IMR-90 (cell line): ENCODE measurements around the gene NIBAN1. TPM values are rescaled to one million over a fixed set of nuclear protein-coding genes. Genes with fewer than 3 reads are reported as not detected.
"Not testable (repeated sequence)": the region's sequence is repeated elsewhere in the genome, so short reads cannot be mapped to it uniquely, and the experiment has no call there.

ENCODE experiments used
- ATAC-seq: fragments of 200-7000 bp; cut with Tn5 transposase; 2 replicates; pipeline ENCODE4 v1.9.1; 2020; ENCODE audit warnings: low read depth, mild to moderate bottlenecking, moderate library complexity
- BruUV-seq: library from RNA; stranded (reverse); fragments of 400-500 nt; replicated peaks from 2 replicates; lab custom pipeline; 2021; lab: Mats Ljungman, UMichigan
- CTCF ChIA-PET: fragments of 300-600 bp; formaldehyde crosslinking; extraction: SDS; loops from one replicate; lab custom pipeline; 2021; ENCODE audit warnings: antibody characterized with exemption; lab: Yijun Ruan, JAX
- POLR2A ChIA-PET: fragments of 300-600 bp; sonication (Branson Sonifier 250); formaldehyde crosslinking; loops from one replicate; lab custom pipeline; 2022; ENCODE audit warnings: antibody characterized with exemption; ENCODE audit not compliant: unreplicated experiment; lab: Charles Lee
- DNase-seq: peaks from one replicate; pipeline ENCODE4 v3.0.0; 2013
- H2AFZ ChIP-seq: replicated peaks from 2 replicates; pipeline ENCODE3; 2013; ENCODE audit warnings: low read length, mild to moderate bottlenecking; ENCODE audit not compliant: poor library complexity
- H2AK5ac ChIP-seq: 2 replicates; pipeline ENCODE4 v1.6.1; 2013; ENCODE audit warnings: low read depth, low read length, inconsistent platforms
- H2AK9ac ChIP-seq: replicated peaks from 2 replicates; pipeline ENCODE3; 2013; ENCODE audit warnings: mild to moderate bottlenecking, low read depth, low read length, moderate library complexity; ENCODE audit not compliant: poor library complexity
- H2BK120ac ChIP-seq: 2 replicates; pipeline ENCODE4 v1.6.1; 2013; ENCODE audit warnings: low read depth, low read length, inconsistent platforms
- H2BK15ac ChIP-seq: 3 replicates; pipeline ENCODE4 v1.6.1; 2013; ENCODE audit warnings: low read depth, low read length, inconsistent platforms
- H2BK20ac ChIP-seq: 2 replicates; pipeline ENCODE4 v1.6.1; 2013; ENCODE audit warnings: low read depth, mild to moderate bottlenecking, inconsistent platforms, low read length, moderate library complexity
- H2BK5ac ChIP-seq: 2 replicates; pipeline ENCODE4 v1.6.1; 2013; ENCODE audit warnings: mild to moderate bottlenecking, low read depth, low read length, inconsistent platforms; ENCODE audit not compliant: poor library complexity, severe bottlenecking
- H3K14ac ChIP-seq: replicated peaks from 2 replicates; pipeline ENCODE4 v1.6.1; 2013; ENCODE audit warnings: low read depth, low read length, inconsistent platforms
- H3K18ac ChIP-seq: 2 replicates; pipeline ENCODE4 v1.6.1; 2013; ENCODE audit warnings: low read depth, low read length, control low read depth
- H3K23ac ChIP-seq: 2 replicates; pipeline ENCODE4 v1.6.1; 2013; ENCODE audit warnings: low read depth, low read length, inconsistent platforms
- H3K27ac ChIP-seq: 2 replicates; pipeline ENCODE4 v1.5.1; 2013; ENCODE audit warnings: mild to moderate bottlenecking, control low read depth, low read length; ENCODE audit not compliant: insufficient read depth
- H3K27me3 ChIP-seq: 2 replicates; pipeline ENCODE4 v1.6.1; 2013; ENCODE audit warnings: low read length; ENCODE audit not compliant: control insufficient read depth, insufficient read depth
- H3K36me3 ChIP-seq: 2 replicates; pipeline ENCODE4 v1.6.1; 2013; ENCODE audit warnings: low read length, mixed read lengths; ENCODE audit not compliant: control insufficient read depth, insufficient read depth
- H3K4ac ChIP-seq: 2 replicates; pipeline ENCODE4 v1.6.1; 2013; ENCODE audit warnings: low read depth, low read length, inconsistent platforms
- H3K4me1 ChIP-seq: 2 replicates; pipeline ENCODE4 v1.6.1; 2013; ENCODE audit warnings: low read length, mixed read lengths; ENCODE audit not compliant: control insufficient read depth, insufficient read depth
- H3K4me2 ChIP-seq: 2 replicates; pipeline ENCODE4 v1.6.1; 2013; ENCODE audit warnings: low read depth, mild to moderate bottlenecking, control low read depth, low read length, moderate library complexity
- H3K4me3 ChIP-seq: 2 replicates; pipeline ENCODE4 v1.5.1; 2013; ENCODE audit warnings: low read depth, mild to moderate bottlenecking, control low read depth, low read length, moderate library complexity; ENCODE audit not compliant: insufficient read depth
- H3K56ac ChIP-seq: 2 replicates; pipeline ENCODE4 v1.6.1; 2013; ENCODE audit warnings: low read length, inconsistent platforms; ENCODE audit not compliant: insufficient read depth; ENCODE audit errors: extremely low read depth
- H3K79me1 ChIP-seq, 2 experiments: 2 replicates each; pipeline ENCODE4 v1.6.1; 2013; ENCODE audit warnings: low read length in 2 of 2, inconsistent platforms in 1 of 2, low read depth in 1 of 2
- H3K9ac ChIP-seq: 2 replicates; pipeline ENCODE4 v1.6.1; 2013; ENCODE audit warnings: low read depth, low read length, control low read depth
- H3K9me1 ChIP-seq: 2 replicates; pipeline ENCODE4 v1.6.1; 2013; ENCODE audit warnings: low read length, inconsistent platforms; ENCODE audit not compliant: insufficient read depth
- H3K9me3 ChIP-seq: 2 replicates; pipeline ENCODE4 v1.6.1; 2013; ENCODE audit warnings: low read length; ENCODE audit not compliant: control insufficient read depth, insufficient read depth
- H4K20me1 ChIP-seq: 2 replicates; pipeline ENCODE4 v1.6.1; 2013; ENCODE audit warnings: low read length, inconsistent platforms; ENCODE audit not compliant: insufficient read depth
- H4K5ac ChIP-seq: 2 replicates; pipeline ENCODE4 v1.6.1; 2013; ENCODE audit warnings: mild to moderate bottlenecking, low read depth, low read length, control low read depth
- H4K8ac ChIP-seq, 2 experiments: 2 replicates each; pipeline ENCODE4 v1.6.1; 2013; ENCODE audit warnings: low read depth in 2 of 2, low read length in 2 of 2, control low read depth in 1 of 2, inconsistent platforms in 1 of 2
- H4K91ac ChIP-seq: 2 replicates; pipeline ENCODE4 v1.6.1; 2013; ENCODE audit warnings: low read depth, low read length, inconsistent platforms; ENCODE audit not compliant: insufficient read depth
- WGBS, 2 experiments: methylation state at CpG; one replicate each; pipeline versions ENCODE4 v1.1.5 to v1.1.7; 2013; ENCODE audit warnings: missing lambda C conversion rate in 2 of 2; ENCODE audit not compliant: insufficient read length in 1 of 2; ENCODE audit errors: extremely low coverage in 2 of 2; 5-methylcytosine and 5-hydroxymethylcytosine counted together
- dilution Hi-C: fragments of 300-500 bp; cut with HindIII; formaldehyde crosslinking; loops from one replicate; pipeline ENCODE4 v1.14.3; 2018; ENCODE audit warnings: low sequenced_read_pairs; ENCODE audit not compliant: unreplicated experiment
- in situ Hi-C: fragments of 300-500 bp; cut with MboI; formaldehyde crosslinking; loops from 3 replicates; pipeline ENCODE4 v1.14.3; 2019; ENCODE audit warnings: low sequenced_read_pairs, inconsistent platforms, mixed read lengths
- intact Hi-C: fragments of 100-400 bp; cut with micrococcal nuclease; formaldehyde crosslinking; loops from 2 replicates; pipeline ENCODE4 v1.10.0; 2022
- polyA plus RNA-seq, 3 experiments: library from polyadenylated mRNA; depleted of rRNA; stranded (reverse); fragments of >200 nt; gene quantifications; 2 replicates each; pipeline ENCODE4 v1.2.3, GENCODE V29; 2012; ENCODE audit warnings: low replicate concordance in 1 of 3
- total RNA-seq: library from RNA; depleted of rRNA; stranded (reverse); fragments of >200 nt; gene quantifications from 2 replicates; pipeline ENCODE4 v1.2.3, GENCODE V29; 2012

The NIBAN1 gene
- total and polyA plus RNA-seq, 2 of the 4 experiments (the other 2 are of a cell fraction), result 4.0 to 10.0 TPM

- H3K56ac ChIP-seq, H4K91ac ChIP-seq, H2BK5ac ChIP-seq, H2BK15ac ChIP-seq, H3K27ac ChIP-seq, CTCF ChIA-PET, H3K18ac ChIP-seq, H3K4me2 ChIP-seq, H4K5ac ChIP-seq, BruUV-seq, H3K4me1 ChIP-seq, H3K4ac ChIP-seq, H3K14ac ChIP-seq, H2BK20ac ChIP-seq, H4K8ac ChIP-seq, H4K20me1 ChIP-seq, H3K23ac ChIP-seq, H2AK5ac ChIP-seq, H3K9ac ChIP-seq, DNase-seq, H2AFZ ChIP-seq, H3K36me3 ChIP-seq, H2BK120ac ChIP-seq, ATAC-seq, intact Hi-C loops, dilution Hi-C loops, H2AK9ac ChIP-seq, H3K27me3 ChIP-seq, H3K4me3 ChIP-seq, POLR2A ChIA-PET, H3K9me1 ChIP-seq, in situ Hi-C loops, H3K9me3 ChIP-seq, H3K79me1 ChIP-seq: not testable (repeated sequence)
- 93% methylated on average over 3 of the region's 26 CpGs; no CpG with 5 or more reads in 1 of the 2 experiments for WGBS, 2 experiments
These were observed 27.1 kb upstream of the NIBAN1 start for GRCh38 chr1:185001312-185001880.

- in situ Hi-C loops, result loop anchor here (10.0 to 25.0 kb wide), 2 partner anchors 162 to 675 kb away; partner anchors contain the start of genes SWT1 and TRMT1L
- H2AFZ ChIP-seq, H2BK5ac ChIP-seq, H3K4me2 ChIP-seq, intact Hi-C loops, H3K36me3 ChIP-seq, H3K9ac ChIP-seq, H4K5ac ChIP-seq, H4K20me1 ChIP-seq, H3K14ac ChIP-seq, H3K4ac ChIP-seq, H4K91ac ChIP-seq, BruUV-seq, H3K9me3 ChIP-seq, H3K18ac ChIP-seq, H2BK120ac ChIP-seq, H3K4me3 ChIP-seq, H3K79me1 ChIP-seq, H3K56ac ChIP-seq, H3K27me3 ChIP-seq, H3K27ac ChIP-seq, H4K8ac ChIP-seq, H3K4me1 ChIP-seq, H2BK15ac ChIP-seq, ATAC-seq, H2BK20ac ChIP-seq, H2AK9ac ChIP-seq, H3K23ac ChIP-seq, CTCF ChIA-PET, POLR2A ChIA-PET, H3K9me1 ChIP-seq, DNase-seq, H2AK5ac ChIP-seq: not testable (repeated sequence)
- WGBS, 2 experiments, result no CpG with 5 or more reads among the region's 6 CpGs
- dilution Hi-C loops, result loop anchor here (25.0 kb wide), 1 partner anchor 188 kb away; no protein-coding TSS in a partner anchor
These were observed 25.7 kb upstream of the NIBAN1 start for GRCh38 chr1:184999974-185000373.
